LNCaP clone FGC (cell line): ENCODE data around the gene CLCNKB.
"Not testable (repeated sequence)": the region's sequence is repeated elsewhere in the genome, so short reads cannot be mapped to it uniquely, and the experiment has no call there.

ENCODE experiments used
- DNase-seq: peaks from one replicate; pipeline ENCODE4 v3.0.0-alpha.2; 2011; ENCODE audit warnings: low read depth
- H3K4me3 ChIP-seq: 2 replicates; pipeline ENCODE4 v1.5.1; 2011; ENCODE audit warnings: mild to moderate bottlenecking, low read depth, low read length, control low read depth
- CTCF ChIP-seq: IDR thresholded peaks from 2 replicates; pipeline ENCODE4 v1.5.1; 2012; ENCODE audit warnings: mild to moderate bottlenecking; ENCODE audit not compliant: control insufficient read depth, insufficient read depth; ENCODE audit errors: extremely low read depth

The CLCNKB gene

DNA sequence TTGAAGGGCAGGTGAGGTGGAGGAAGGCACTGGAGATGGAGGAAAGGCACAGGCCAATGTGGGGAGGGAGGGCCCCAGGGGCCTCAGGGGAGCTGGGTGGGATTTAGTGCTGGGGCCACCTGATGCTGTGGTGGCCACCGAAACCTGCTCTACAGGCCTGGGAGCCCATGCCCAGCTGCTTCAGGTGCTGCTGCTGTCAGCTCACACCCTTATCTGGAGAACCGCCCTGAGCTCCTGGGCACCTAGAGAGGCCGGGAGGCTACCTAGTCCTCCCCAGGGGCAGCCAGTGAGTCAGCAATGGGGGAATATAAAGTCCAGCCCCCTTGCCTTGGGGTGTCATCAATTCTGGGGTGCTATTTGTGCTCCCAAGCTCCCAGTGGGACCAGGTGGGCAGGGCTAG is 17.7 kb downstream of the CLCNKB start:
- no peak for TF ChIP-seq CTCF
- no peak overlapping the region for H3K4me3 ChIP-seq
- no peak for DNase-seq

DNA sequence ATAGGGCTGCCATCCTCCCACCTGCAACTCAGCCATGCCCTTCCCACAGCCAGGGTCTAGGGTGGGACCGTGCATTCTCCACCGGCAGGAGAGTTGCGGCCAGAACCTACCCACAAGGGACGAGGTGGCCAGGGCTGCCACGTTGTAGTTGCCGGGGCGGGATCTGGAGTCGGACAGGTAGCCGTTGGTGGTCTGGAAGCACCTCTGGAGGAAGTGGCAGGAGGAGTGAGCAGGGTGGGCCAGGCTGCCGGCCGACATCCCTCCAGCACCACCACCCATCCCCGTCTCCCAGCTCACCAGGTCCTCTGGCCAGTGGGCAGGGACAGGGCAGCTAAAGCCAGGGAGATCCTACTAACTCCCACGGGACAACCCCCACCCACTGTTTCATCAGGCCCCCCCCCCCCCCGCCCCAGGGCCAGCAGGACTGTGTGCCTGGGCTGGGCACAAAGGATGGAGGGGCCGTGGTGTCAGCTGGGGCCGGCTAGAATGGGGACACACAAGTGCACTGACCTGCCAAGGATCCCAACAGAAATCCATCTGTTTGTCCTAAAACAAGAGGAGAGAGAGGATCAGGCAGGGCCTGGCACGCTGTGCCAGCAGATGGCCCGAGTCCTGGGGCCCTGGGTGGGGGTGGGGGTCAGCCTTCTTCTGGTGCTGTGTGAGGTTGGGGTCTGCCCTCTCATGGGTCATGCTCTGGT is 18.6 kb downstream of the CLCNKB start:
- DNase-seq: not testable (repeated sequence)

DNA sequence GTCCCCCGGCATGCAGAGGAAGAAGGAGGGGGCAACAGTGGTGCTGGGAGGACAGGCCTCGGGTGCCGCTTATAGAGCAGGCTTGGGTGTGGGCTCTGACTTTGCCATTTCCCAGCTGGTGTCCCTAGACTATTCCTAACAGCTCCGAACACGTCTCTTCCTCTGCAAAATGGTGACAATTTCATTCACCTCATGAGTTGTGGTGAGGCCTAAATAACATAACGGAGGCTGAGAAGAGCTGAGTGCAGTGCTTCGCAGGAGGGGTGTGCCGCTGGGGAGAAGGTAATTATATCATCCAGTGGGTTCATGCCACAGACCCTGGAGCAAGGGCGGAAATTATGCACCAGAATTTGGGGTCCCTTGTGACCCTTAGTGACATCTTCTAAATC is 19.1 kb downstream of the CLCNKB start:
- not testable (repeated sequence) for H3K4me3 ChIP-seq, DNase-seq

More for the DNA sequence above, 18.6 kb downstream of the CLCNKB start:
- H3K4me3 ChIP-seq: not testable (repeated sequence)

- DNase-seq: no peak
- H3K4me3 ChIP-seq: no peak overlapping the region
- no peak for TF ChIP-seq CTCF
Measured at GRCh38 chr1:16063226-16063829, 19.7 kb downstream of the CLCNKB start.

GRCh38 chr1:16063921-16064320 is 20.3 kb downstream of the CLCNKB start:
- no peak for DNase-seq
- H3K4me3 ChIP-seq: no peak overlapping the region
- no peak for TF ChIP-seq CTCF

DNA sequence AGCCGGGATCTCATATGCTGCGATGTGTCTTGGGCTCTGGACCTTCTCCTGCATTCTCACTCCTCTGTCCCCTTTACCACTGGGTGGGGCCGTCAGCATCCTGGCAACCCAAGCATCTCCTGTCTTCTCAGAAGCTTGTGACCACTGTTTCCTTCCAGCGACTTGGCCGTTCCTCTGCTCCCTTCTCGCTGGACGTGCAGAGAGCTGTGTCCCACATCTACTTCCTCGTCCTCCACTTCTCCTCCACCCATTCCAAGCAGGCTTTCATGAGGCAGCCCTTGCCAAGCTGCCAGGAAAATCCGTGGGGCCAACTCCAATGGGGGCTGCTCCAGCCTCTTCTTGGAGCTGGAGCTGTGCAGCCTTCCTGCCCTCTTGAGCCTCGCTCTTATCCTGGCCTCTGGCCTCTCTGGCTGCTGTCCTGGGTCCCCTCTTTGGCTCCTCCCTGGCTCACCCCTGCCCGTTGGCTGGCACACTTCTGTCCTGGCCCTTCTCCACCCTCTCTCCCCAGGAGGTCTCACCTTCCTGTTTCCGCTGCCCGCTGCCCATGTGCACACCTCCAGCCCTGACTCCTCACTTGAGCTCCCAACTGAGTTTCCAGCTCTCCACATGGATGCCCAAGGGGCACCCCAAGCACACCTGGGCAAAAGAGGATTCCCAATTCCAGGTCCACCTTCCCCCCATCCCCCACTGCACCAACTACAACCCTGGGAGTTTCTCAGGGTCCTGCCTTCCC is 21.1 kb downstream of the CLCNKB start:
- H3K4me3 ChIP-seq: no peak overlapping the region
- DNase-seq: no peak
- no peak for TF ChIP-seq CTCF

DNA sequence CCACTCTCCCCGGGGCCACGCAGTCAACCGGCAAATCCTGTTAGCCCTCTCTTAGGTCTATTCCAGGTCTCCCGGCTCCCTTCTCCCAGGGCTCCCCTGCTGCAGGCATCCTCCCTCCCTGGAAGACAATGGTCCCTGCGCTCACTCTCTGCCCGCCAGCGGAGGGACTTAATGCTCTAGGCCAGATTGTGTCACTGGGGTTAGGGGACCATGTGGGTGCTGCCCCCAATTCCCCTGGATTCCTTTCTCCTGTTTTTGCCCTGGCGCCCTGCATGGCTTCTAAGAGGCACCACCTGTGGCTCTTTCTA is 21.6 kb downstream of the CLCNKB start:
- DNase-seq: no peak
- TF ChIP-seq CTCF: no peak
- H3K4me3 ChIP-seq: no peak overlapping the region

- no peak for DNase-seq
Measured at GRCh38 chr1:16066245-16066644, 22.7 kb downstream of the CLCNKB start.

More at GRCh38 chr1:16066245-16066644, 22.7 kb downstream of the CLCNKB start:
- no peak for TF ChIP-seq CTCF
- no peak overlapping the region for H3K4me3 ChIP-seq
